ENCODE measurements around the gene PTPRH. TPM values are rescaled to one million over a fixed set of nuclear protein-coding genes. Genes with fewer than 3 reads are reported as not detected.

Gene PTPRH
- total and polyA plus RNA-seq, 2 donors (not counting 1 experiment from before 2014, with no cell fraction given): not detected

- Histone ChIP-seq H3K36me3 (replicated peaks in 1 of 2; ENCODE audit: control extremely low read depth in 1 of 2, control insufficient read depth in 1 of 2, extremely low read depth in 1 of 2, insufficient read depth in 2 of 2, low read length in 1 of 2) (peaks cover 0 to 82% of the 10 kb centered on the region in 2 experiments), H3K4me2 (replicated peaks; ENCODE audit: low read depth, low read length, poor library complexity, severe bottlenecking) (no peak overlapping the region), H3K27ac (ENCODE audit: low read length in 2 of 2) (no peak overlapping the region), H3K9ac (ENCODE audit: low read length) (no peak overlapping the region), H3K9me3 (ENCODE audit: control extremely low read depth in 1 of 3, control insufficient read depth in 2 of 3, insufficient read depth in 1 of 3, low read length in 2 of 3) (no peaks in the 10 kb centered on the region), H2AFZ (ENCODE audit: insufficient read depth, low read depth, low read length, poor library complexity, severe bottlenecking) (no peak overlapping the region), H3K4me3 (ENCODE audit: control extremely low read depth in 1 of 5, extremely low read depth in 1 of 5, insufficient read depth in 1 of 5, low read depth in 2 of 5, low read length in 4 of 5) (no peak overlapping the region), H3K4me1 (ENCODE audit: control insufficient read depth in 2 of 2, insufficient read depth in 2 of 2, low read length in 2 of 2) (no peaks in the 10 kb centered on the region), H3K27me3 (replicated peaks in 1 of 4; ENCODE audit: control extremely low read depth in 1 of 4, control insufficient read depth in 3 of 4, insufficient read depth in 4 of 4, low read length in 3 of 4) (no peaks in the 10 kb centered on the region), H3K79me2 (ENCODE audit: control insufficient read depth, insufficient read depth, low read length) (peaks cover 24% of the 10 kb centered on the region), H4K20me1 (ENCODE audit: control insufficient read depth, insufficient read depth, low read length, poor library complexity, severe bottlenecking) (peaks cover 80% of the 10 kb centered on the region)
- ChIA-PET CTCF (interaction anchor here (1.2 to 1.3 kb wide), 2 partner anchors 13 to 21 kb away, joined by 3 read pairs; no protein-coding TSS in a partner anchor), POLR2A (no interaction called here)
- 83% methylated on average over 1 of the region's 5 CpGs for WGBS (ENCODE audit: insufficient coverage)
- TF ChIP-seq CTCF (IDR thresholded peaks at IDR 0.05) (no peak), EZH2 (IDR thresholded peaks at IDR 0.05; ENCODE audit: borderline replicate concordance, insufficient read depth, low read depth, low read length, poor library complexity, severe bottlenecking) (no peak)
- Mint-ChIP-seq H3K9me3 (ENCODE audit: insufficient read depth) (no peaks in the 10 kb centered on the region), H3K4me3 (no peak overlapping the region), H3K27me3 (no peaks in the 10 kb centered on the region), H3K4me1 (no peaks in the 10 kb centered on the region), H3K27ac (no peak overlapping the region)
- no peak for ATAC-seq (ENCODE audit: low read depth)
- intact Hi-C loops (cut with micrococcal nuclease): no loop called here
- DNase-seq: no peak
Observed at GRCh38 chr19:55232986-55233385, 23.7 kb upstream of the PTPRH start.

GRCh38 chr19:55232286-55232602 is 22.9 kb upstream of the PTPRH start:
- ATAC-seq (ENCODE audit: low read depth) (no peak), DNase-seq (no peak)
- no peak overlapping the region for H3K4me3 ChIP-seq (ENCODE audit: control extremely low read depth in 1 of 5, extremely low read depth in 1 of 5, insufficient read depth in 1 of 5, low read depth in 2 of 5, low read length in 4 of 5)
- peaks cover 0 to 77% of the 10 kb centered on the region in 2 experiments for H3K36me3 ChIP-seq (replicated peaks in 1 of 2; ENCODE audit: control extremely low read depth in 1 of 2, control insufficient read depth in 1 of 2, extremely low read depth in 1 of 2, insufficient read depth in 2 of 2, low read length in 1 of 2)
- H3K79me2 ChIP-seq (ENCODE audit: control insufficient read depth, insufficient read depth, low read length): peaks cover 17% of the 10 kb centered on the region
- intact Hi-C loops (cut with micrococcal nuclease): no loop called here
- POLR2A ChIA-PET: no interaction called here
- H3K9ac ChIP-seq (ENCODE audit: low read length): no peak overlapping the region
- no peak for TF ChIP-seq EZH2 (IDR thresholded peaks at IDR 0.05; ENCODE audit: borderline replicate concordance, insufficient read depth, low read depth, low read length, poor library complexity, severe bottlenecking)
- TF ChIP-seq CTCF (IDR thresholded peaks at IDR 0.05): no peak
- Mint-ChIP-seq H3K4me1 (no peaks in the 10 kb centered on the region), H3K27me3 (no peaks in the 10 kb centered on the region), H3K27ac (no peak overlapping the region), H3K9me3 (ENCODE audit: insufficient read depth) (no peaks in the 10 kb centered on the region), H3K4me3 (no peak overlapping the region)
- no peak overlapping the region for H3K27ac ChIP-seq (ENCODE audit: low read length in 2 of 2)
- no peaks in the 10 kb centered on the region for H3K27me3 ChIP-seq (replicated peaks in 1 of 4; ENCODE audit: control extremely low read depth in 1 of 4, control insufficient read depth in 3 of 4, insufficient read depth in 4 of 4, low read length in 3 of 4)
- no peak overlapping the region for H3K4me2 ChIP-seq (replicated peaks; ENCODE audit: low read depth, low read length, poor library complexity, severe bottlenecking)
- 100% methylated on average over 6 of the region's 12 CpGs for WGBS (ENCODE audit: insufficient coverage)
- CTCF ChIA-PET: no interaction called here
- no peaks in the 10 kb centered on the region for H3K4me1 ChIP-seq (ENCODE audit: control insufficient read depth in 2 of 2, insufficient read depth in 2 of 2, low read length in 2 of 2)
- no peaks in the 10 kb centered on the region for H3K9me3 ChIP-seq (ENCODE audit: control extremely low read depth in 1 of 3, control insufficient read depth in 2 of 3, insufficient read depth in 1 of 3, low read length in 2 of 3)
- no peak overlapping the region for H2AFZ ChIP-seq (ENCODE audit: insufficient read depth, low read depth, low read length, poor library complexity, severe bottlenecking)
- H4K20me1 ChIP-seq (ENCODE audit: control insufficient read depth, insufficient read depth, low read length, poor library complexity, severe bottlenecking): peaks cover 80% of the 10 kb centered on the region

All from B cell (primary cell).